Heart right ventricle (tissue), 16 donors: Measurements from ENCODE around the gene MEG3. TPM values are rescaled to one million over a fixed set of nuclear protein-coding genes. Genes with fewer than 3 reads are reported as not detected.
A peak's percentile ranks its signal among the peaks of the same experiment; 100 is the strongest.

ENCODE experiments used
- ATAC-seq, 8 donors: fragments of 200-7000 bp; cut with Tn5 transposase; one replicate each; pipeline ENCODE4 v1.9.1; 2020; ENCODE audit warnings: mild to moderate bottlenecking in 8 of 8, moderate library complexity in 8 of 8, moderate number of reproducible peaks in 1 of 8
- DNase-seq, 2 donors: peaks; one replicate each; pipeline ENCODE4 v3.0.0-alpha.2; 2020
- H3K27ac ChIP-seq, 10 donors: fragments of 200-600 bp; sonication (generic) in 2 of 10; one replicate each; pipeline versions ENCODE4 v1.5.0 to v1.8.0; 2020 to 2022; ENCODE audit warnings: mild to moderate bottlenecking in 3 of 10
- H3K27me3 ChIP-seq, 7 donors: fragments of 200-600 bp; one replicate each; pipeline ENCODE4 v1.8.0; 2021 to 2022; ENCODE audit warnings: mild to moderate bottlenecking in 2 of 7
- H3K36me3 ChIP-seq, 9 donors: fragments of 200-600 bp; sonication (generic) in 1 of 9; one replicate each; pipeline versions ENCODE4 v1.5.0 to v1.8.0; 2020 to 2022; ENCODE audit warnings: mild to moderate bottlenecking in 2 of 9
- H3K4me1 ChIP-seq, 9 donors: fragments of 200-600 bp; sonication (generic) in 1 of 9; one replicate each; pipeline versions ENCODE4 v1.5.0 to v1.8.0; 2020 to 2022; ENCODE audit warnings: mild to moderate bottlenecking in 4 of 9
- H3K4me3 ChIP-seq, 10 donors: fragments of 200-600 bp; sonication (generic) in 2 of 10; one replicate each; pipeline versions ENCODE4 v1.5.0 to v1.8.0; 2020 to 2022; ENCODE audit warnings: mild to moderate bottlenecking in 7 of 10, moderate library complexity in 2 of 10
- H3K9me3 ChIP-seq, 11 donors: fragments of 200-600 bp in 10 of 11; sonication (generic) in 2 of 11; one replicate each; pipeline versions ENCODE4 v1.5.0 to v1.8.0; 2013 to 2022; ENCODE audit warnings: mild to moderate bottlenecking in 2 of 11, control low read depth in 1 of 11, moderate library complexity in 1 of 11
- WGBS, 2 donors: extraction: QIAGEN DNeasy Blood & Tissue Kit; methylation state at CpG; one replicate each; pipeline ENCODE4 v1.1.7; 2013; ENCODE audit warnings: inconsistent platforms in 1 of 2; 5-methylcytosine and 5-hydroxymethylcytosine counted together
- intact Hi-C, 10 donors: fragments of 100-400 bp; cut with DNase I; formaldehyde crosslinking; loops; one replicate each; pipeline versions ENCODE4 v1.11.1 to v1.14.2; 2022
- polyA plus RNA-seq, 2 donors: library from polyadenylated mRNA; stranded (reverse); fragments of 200-250 nt; gene quantifications; one replicate each; pipeline ENCODE4 v1.2.3, GENCODE V29; 2013
- total RNA-seq, 10 donors: library from RNA; stranded (reverse); fragmentation: NEBNext Ultra II Directional in 3 of 10; extraction: Animal tissue kit (Norgen Biotek cat#: 25700) in 3 of 10; gene quantifications; one replicate each; pipeline versions ENCODE4 v1.2.1 to v1.2.4, GENCODE V29; 2021 to 2023
- TF ChIP-seq, protein P1 (sequence below), 9 donors: fragments of 200-600 bp; sonication (generic) in 2 of 9; IDR thresholded peaks; one replicate each; pipeline versions ENCODE4 v1.5.0 to v1.8.0; 2021 to 2022; ENCODE audit warnings: antibody characterized with exemption in 9 of 9, mild to moderate bottlenecking in 5 of 9, moderate library complexity in 1 of 9
- donor health status: Arrhythmogenic right ventricular cardiomyopathy.
- donor health status: ischemic (EF 13 %, LVEDD 7.1; RV severe dilation, severe dysfunction).
- donor health status: healthy with polysubstance abuse.
- donor health status: DM: no; HTN: yes; CAD: no.
- donor health status: DM: no; HTN: no; CAD: no.
- donor health status: ischemic (EF 25% LVEDD 6.9; RV normal size, moderate dysfunction).
- donor health status: ischemic (EF 25% LVEDD 5.7; RV mildly dilated, moderate dysfunction).
- donor health status: healthy.
- donor health status: DM: yes; HTN: yes; CAD: no.
- donor health status: Ischemic cardiomyopathy.
- donor health status: ischemic (EF 35%, LVEDD 5.7; RV mildly dilated, moderate dysfunction).
- donor health status: nonischemic (EF 11% LVEDD 7.7; RV severe dilation, severe dysfunction).
- donor health status: DM: yes; HTN: yes; CAD: no.
- donor health status: PGD.
- donor health status: ischemic (EF 29% LVEDD 5.4; RV normal size, mild dysfunction).
- donor health status: nonischemic (EF 23%, LVEDD 6.1; RV moderate dilation, normal function).

The MEG3 gene
- total and polyA plus RNA-seq, 12 donors: 7.7 to 122 (median 12.4) TPM

DNA sequence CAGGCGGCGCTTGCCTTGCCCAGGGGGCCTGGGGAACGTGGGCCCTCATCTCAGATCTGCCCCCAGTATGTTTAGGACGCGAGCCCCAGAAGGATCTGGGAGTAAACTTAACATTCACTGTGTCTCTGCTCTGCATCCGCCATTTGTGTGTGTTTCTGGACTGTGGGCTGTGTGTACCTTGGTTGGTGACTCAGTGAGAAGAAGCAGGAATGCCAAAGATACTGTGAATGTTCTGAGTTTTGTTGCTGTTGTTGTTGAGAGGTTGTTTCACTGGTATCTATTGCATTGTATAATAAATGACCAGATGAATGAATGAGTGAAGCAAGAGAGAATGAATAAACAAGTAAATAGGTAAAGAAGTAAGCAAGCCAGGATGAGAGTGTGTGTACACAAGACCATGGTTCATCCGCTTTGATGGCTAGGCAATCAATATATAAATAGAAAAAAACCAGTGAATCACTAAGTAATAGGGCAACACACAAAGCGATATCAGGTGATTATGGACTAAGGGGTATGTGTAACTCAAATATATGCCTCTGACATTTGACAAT is 20.5 kb downstream of the MEG3 start:
- H3K36me3 ChIP-seq: no peaks in the 10 kb centered on the region
- H3K27me3 ChIP-seq: peaks cover 0 to 31% (median 18%) of the 10 kb centered on the region in 7 donors
- 91 to 93% methylated on average over 8 of the region's 8 CpGs for WGBS, 2 donors
- H3K4me1 ChIP-seq: peaks cover 0 to 15% (median 0%) of the 10 kb centered on the region in 9 donors
- no peaks in the 10 kb centered on the region for H3K9me3 ChIP-seq
- intact Hi-C loops: loop anchor here in 1 of 10 donors (5.0 kb wide), 1 partner anchor 781 kb away; no protein-coding TSS in a partner anchor
- ATAC-seq: no peak
- H3K27ac ChIP-seq: no peak overlapping the region
- no peak for DNase-seq
- no peak overlapping the region for H3K4me3 ChIP-seq
- TF ChIP-seq, protein P1, sequence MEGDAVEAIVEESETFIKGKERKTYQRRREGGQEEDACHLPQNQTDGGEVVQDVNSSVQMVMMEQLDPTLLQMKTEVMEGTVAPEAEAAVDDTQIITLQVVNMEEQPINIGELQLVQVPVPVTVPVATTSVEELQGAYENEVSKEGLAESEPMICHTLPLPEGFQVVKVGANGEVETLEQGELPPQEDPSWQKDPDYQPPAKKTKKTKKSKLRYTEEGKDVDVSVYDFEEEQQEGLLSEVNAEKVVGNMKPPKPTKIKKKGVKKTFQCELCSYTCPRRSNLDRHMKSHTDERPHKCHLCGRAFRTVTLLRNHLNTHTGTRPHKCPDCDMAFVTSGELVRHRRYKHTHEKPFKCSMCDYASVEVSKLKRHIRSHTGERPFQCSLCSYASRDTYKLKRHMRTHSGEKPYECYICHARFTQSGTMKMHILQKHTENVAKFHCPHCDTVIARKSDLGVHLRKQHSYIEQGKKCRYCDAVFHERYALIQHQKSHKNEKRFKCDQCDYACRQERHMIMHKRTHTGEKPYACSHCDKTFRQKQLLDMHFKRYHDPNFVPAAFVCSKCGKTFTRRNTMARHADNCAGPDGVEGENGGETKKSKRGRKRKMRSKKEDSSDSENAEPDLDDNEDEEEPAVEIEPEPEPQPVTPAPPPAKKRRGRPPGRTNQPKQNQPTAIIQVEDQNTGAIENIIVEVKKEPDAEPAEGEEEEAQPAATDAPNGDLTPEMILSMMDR (IDR thresholded peaks at IDR 0.05): no peak

DNA sequence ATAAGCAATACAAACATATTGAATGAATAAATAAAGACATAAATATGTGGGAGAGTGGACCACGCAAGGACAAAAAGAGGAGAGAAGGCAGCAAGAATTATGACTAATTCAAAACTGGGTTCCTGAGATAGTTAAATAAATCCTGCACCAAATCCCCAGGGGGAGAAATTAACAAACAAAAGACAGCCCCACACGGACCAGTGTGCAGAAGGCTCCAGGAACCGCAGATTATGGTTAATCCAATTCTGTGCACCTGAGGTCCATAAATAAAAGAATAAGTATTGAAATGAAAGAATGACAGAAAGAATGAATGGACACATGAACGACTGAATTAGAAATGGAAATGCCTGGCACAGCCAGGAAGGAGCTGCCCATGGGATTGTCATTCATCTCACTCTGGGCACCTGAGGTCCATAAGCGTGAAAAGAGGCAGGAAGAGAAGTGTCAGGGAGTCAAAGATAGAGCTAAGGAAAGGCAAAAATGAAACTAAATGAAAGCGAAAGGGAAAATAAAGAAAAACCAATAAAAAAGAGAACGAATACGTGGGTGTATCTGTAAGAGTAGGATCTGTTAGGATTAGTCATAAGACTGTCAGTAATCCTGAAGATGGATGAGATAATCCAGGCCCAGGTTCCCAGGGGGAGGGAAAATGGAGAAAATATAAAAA is 23.3 kb downstream of the MEG3 start:
- no peaks in the 10 kb centered on the region for H3K9me3 ChIP-seq
- DNase-seq: no peak
- intact Hi-C loops: loop anchor here in 1 of 10 donors (5.0 kb wide), 1 partner anchor 778 kb away; no protein-coding TSS in a partner anchor
- no peak overlapping the region for H3K4me3 ChIP-seq
- H3K27me3 ChIP-seq: peaks cover 0 to 26% (median 6%) of the 10 kb centered on the region in 7 donors
- no peak overlapping the region for H3K27ac ChIP-seq
- peaks cover 0 to 9% (median 0%) of the 10 kb centered on the region in 9 donors for H3K4me1 ChIP-seq
- ATAC-seq: no peak
- TF ChIP-seq, protein P1 (IDR thresholded peaks at IDR 0.05): no peak
- H3K36me3 ChIP-seq: no peaks in the 10 kb centered on the region
- WGBS, 2 donors: 55 to 68% methylated on average over 8 of the region's 8 CpGs

DNA sequence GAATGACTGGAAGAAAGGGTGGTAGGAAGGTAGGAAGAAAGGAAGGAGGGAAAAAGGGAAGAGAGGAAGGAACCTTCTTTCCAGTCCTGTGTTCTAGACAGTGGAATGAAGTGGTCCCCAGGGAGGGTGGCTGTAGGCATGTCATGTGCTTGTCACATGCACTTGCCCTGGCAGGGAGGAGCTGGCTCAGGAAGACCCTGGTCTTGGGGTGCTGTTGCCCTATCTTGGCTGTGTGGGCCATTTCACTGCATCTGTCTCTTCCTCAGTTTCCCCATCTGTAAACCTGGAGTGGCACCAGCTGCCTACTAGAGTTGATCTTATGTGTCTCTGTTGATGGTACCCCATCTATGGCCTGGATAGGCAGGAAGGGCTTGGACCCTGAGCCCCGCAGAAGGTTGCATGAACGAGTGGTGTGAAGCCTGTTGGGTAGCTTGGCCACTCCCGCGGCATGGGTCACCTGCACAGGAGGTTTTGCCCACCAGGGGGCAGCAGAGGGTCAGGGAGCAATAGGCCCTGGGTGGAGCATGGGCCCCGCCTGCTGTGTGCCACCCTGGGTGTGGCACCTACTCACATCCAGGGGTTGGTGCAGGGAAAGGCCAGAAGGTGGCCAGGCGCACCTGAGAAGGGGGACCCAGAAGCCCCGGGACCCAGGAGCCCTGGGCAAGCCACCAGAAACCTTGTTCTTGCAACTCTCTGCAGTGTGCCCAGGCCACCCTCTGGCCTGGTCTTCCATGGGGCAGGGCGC is 25.1 kb downstream of the MEG3 start:
- Histone ChIP-seq H3K36me3 (no peaks in the 10 kb centered on the region), H3K27me3 (peaks cover 0 to 13% (median 0%) of the 10 kb centered on the region in 7 donors), H3K27ac (no peak overlapping the region), H3K4me3 (no peak overlapping the region), H3K4me1 (peaks cover 0 to 9% (median 0%) of the 10 kb centered on the region in 9 donors), H3K9me3 (no peaks in the 10 kb centered on the region)
- DNase-seq (peak; percentile 44 to 69), ATAC-seq (peak in 6 of 8 donors; percentile 42 to 72 (median 62))
- 71% methylated on average over 8 of the region's 8 CpGs for WGBS, 2 donors
- intact Hi-C loops: loop anchor here in 2 of 10 donors (10.0 kb wide), 2 partner anchors 384 to 774 kb away; no protein-coding TSS in a partner anchor
- TF ChIP-seq, protein P1 (IDR thresholded peaks at IDR 0.05): peak; percentile 40 to 85 (median 61)

DNA sequence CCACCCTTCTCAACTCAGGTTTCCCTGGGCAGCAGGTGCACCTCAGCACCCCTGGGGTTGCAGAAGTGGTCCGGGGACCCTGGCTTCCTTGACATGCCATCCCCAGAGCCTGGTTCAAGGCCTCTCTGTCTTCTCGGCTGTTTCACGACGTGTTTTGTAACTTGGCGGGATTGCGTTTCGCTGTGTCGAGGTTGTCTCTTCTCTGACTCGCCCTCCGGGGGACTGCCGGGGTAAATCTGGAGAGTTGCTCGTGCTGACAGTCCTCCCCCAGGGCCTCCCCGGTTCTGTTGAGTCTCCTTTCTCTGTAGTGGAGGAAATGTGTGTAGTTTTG is 25.6 kb downstream of the MEG3 start:
- TF ChIP-seq, protein P1 (IDR thresholded peaks at IDR 0.05): no peak
- peak in 1 of 8 donors; percentile 17 for ATAC-seq
- H3K27ac ChIP-seq: no peak overlapping the region
- H3K36me3 ChIP-seq: no peaks in the 10 kb centered on the region
- H3K4me3 ChIP-seq: no peak overlapping the region
- peaks cover 0 to 9% (median 0%) of the 10 kb centered on the region in 9 donors for H3K4me1 ChIP-seq
- WGBS, 2 donors: 84% methylated on average over 13 of the region's 13 CpGs
- H3K27me3 ChIP-seq: peaks cover 0 to 7% (median 0%) of the 10 kb centered on the region in 7 donors
- intact Hi-C loops: loop anchor here in 2 of 10 donors (10.0 kb wide), 2 partner anchors 383 to 773 kb away; no protein-coding TSS in a partner anchor
- H3K9me3 ChIP-seq: no peaks in the 10 kb centered on the region
- no peak for DNase-seq
